ENCODE measurements around the gene ASS1. TPM values are rescaled to one million over a fixed set of nuclear protein-coding genes. Genes with fewer than 3 reads are reported as not detected.

The ASS1 gene
- total RNA-seq, 1 experiment from 2014 or later: 2.6 TPM

DNA sequence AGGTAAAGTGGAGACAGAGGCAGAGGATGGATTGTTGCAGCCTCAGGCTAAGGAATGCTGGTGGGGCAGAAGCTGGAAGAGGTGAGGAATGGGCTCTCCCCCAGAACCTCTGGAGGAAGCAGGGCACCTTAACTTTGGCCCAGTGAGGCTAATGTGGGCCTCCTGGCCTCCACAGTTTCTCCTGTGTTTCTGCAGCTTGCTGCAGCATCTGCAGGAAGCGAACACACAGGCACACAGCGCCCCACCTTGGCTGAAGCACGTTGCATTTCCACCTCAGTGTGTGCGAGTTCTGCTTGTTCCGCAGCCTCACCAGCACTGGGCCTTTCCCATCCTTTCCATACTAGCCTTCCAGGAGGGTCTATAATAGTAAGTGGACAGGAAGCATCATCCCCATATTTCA lies 27.2 kb upstream of the ASS1 start:
- DNase-seq (ENCODE audit: low read depth): peak; percentile 17

GRCh38 chr9:130418776-130419175 lies 26.0 kb upstream of the ASS1 start:
- no peak for DNase-seq (ENCODE audit: low read depth)

GRCh38 chr9:130419521-130420035 lies 25.2 kb upstream of the ASS1 start:
- no peak for DNase-seq (ENCODE audit: low read depth)

- no peak for DNase-seq (ENCODE audit: low read depth)
Observed at GRCh38 chr9:130421154-130421801, 23.5 kb upstream of the ASS1 start.

DNA sequence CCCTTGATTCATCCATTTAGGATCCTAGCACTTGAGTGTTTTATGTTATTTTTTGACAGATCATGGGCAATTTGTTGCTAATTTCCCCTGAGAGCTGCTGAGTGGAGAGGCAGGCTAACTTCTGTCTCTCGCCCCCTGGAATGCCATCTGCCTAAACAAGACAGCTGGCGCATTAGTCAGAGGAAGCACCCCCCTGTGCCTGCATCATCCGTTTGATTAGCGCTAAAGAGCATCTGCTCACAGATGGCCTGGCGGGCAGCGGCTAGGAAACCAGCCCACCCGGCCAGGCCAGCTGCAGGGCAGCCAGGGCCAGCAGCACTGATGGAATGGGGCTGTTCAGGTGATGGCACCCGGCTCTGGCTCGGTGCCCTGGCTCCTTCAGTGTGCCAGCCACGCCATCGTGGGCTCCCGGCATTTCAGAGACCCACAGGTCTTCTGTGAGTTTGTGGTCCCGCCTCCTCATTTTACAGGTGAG lies 22.9 kb upstream of the ASS1 start:
- DNase-seq (ENCODE audit: low read depth): peak; percentile 81

DNA sequence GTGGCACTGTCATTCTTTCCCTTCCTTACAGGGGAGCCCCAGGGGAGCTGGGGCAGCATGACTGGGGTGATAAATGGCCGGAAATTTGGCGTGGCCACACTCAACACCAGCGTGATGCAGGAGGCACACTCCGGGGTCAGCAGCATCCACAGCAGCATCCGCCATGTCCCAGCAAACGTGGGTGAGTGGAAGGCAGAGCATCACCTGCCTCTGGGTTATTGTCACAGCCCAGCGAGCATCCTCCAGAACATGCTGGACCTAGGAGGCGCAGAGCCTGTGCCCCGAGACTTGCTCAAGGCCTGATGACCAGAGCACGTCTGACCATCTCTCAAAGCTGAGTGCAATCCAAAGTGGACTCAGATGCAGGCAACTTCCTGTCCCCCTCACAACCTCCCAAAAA lies 22.2 kb upstream of the ASS1 start:
- no peak for DNase-seq (ENCODE audit: low read depth)

DNA sequence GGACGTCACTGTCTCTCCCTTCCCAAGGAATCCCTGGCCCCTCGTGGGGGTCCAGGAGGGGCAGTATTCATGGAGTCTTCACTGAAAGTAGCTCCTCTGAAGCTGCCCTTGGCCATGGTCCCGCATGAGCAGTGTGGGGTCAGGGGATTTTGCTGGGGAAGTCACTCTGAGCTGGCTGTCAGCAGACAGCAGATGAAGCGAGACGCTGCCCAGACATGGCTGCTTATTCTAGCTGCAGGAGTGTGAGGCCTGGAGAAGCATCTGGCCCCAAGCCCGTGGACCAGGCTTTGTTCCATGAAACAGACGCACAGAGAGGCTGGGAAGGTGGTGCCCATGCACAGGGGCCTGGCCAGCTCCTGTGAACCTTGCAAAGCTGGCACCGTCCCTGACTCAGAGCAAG lies 21.5 kb upstream of the ASS1 start:
- no peak for DNase-seq (ENCODE audit: low read depth)

DNA sequence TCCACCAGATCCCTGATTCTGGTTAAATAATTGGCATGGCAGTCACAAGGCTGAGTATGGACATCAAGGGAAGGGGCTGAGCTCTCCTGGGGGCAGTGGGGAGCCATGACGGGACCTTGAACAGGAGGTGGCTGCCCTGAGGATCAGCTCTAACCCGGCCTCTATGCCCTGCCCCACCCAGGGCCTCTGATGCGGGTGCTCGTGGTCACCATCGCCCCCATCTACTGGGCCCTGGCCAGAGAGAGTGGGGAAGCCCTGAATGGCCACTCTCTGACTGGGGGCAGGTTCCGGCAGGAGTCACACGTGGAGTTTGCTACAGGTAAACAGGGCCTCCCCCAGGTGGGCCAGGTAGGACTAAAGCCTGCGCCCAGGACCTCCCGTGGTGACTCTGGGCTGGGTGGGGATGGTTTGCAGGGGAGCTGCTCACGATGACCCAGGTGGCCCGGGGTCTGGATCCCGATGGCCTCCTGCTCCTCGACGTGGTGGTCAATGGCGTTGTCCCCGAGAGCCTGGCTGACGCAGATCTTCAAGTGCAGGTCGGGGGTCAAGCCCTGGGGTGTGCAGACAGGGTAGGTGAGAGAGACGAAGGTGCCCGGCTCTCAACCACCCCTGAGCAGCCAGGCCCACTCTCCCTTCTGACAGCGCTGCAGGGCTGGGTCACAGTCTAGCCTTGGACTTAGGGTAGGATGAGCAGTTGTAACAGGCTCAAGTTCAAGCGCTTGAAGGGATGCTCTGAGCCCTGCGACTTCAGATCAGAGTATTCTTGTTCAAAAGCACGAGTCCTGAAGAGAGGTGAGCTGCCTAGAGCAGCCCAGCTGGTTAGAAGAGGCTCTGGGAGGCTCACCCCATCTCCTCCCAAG lies 19.9 kb upstream of the ASS1 start:
- no peak for DNase-seq (ENCODE audit: low read depth)

DNA sequence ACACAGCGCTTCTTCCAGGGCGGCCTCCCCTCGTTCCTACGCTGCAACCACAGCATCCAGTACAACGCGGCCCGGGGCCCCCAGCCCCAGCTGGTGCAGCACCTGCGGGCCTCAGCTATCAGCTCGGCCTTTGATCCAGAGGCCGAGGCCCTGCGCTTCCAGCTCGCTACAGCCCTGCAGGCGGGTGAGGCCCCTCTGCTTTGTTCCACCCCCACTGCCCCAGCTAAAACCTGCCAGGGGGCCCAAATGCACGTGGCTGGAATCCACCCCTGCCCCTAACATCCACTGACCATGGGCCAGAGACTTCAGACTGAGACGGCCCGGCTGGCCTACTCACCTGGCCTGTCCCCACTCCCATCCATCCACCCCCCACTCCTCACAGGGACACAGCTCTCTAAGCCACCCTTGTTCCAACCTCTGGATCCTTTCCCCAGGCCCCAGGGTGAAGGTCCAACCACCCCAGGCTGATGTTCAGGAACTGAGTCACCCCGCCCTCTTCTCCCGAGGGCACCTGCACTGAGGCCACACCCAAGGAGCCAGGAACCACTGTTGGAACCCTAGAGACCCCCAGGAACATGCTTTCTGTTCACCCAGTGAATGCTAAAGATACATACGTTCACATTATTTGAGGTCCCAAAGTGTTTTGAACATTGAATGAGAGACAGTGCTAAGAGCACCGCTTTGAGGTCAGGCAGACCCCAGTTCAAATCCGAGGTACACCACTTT lies 18.9 kb upstream of the ASS1 start:
- DNase-seq (ENCODE audit: low read depth): no peak

DNA sequence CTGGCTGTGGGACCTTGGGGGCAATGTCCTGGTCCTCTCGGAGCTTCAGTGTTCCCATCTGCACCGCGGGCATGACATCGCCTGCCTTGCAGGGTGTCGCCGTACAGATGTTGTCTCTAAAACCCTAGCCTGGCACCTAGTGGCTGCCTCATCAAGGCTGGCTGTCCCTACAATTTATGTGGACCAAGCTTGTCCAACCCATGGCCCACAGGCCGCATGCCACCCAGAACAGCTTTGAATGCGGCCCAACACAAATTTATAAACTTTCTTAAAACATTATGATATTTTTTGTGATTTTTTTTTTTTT lies 18.3 kb upstream of the ASS1 start:
- no peak for DNase-seq (ENCODE audit: low read depth)

- peak; percentile 96 for DNase-seq (ENCODE audit: low read depth)
Observed at GRCh38 chr9:130426883-130427282, 17.9 kb upstream of the ASS1 start.

DNA sequence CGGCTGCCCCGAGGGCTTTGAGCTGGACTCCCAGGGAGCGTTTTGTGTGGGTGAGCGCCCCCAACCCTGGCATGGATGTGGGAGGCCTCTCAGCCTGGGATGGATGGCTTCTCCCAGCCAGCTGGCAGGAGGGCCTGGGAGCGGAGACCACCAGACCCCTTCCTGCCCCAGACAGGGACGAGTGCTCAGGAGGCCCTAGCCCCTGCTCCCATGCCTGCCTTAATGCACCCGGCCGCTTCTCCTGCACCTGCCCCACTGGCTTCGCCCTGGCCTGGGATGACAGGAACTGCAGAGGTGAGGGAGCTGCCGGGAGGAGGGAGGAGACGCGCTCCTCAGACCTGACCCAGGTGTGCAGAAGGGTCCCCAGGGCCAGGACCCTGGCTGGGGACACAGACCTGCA lies 17.4 kb upstream of the ASS1 start:
- no peak for DNase-seq (ENCODE audit: low read depth)

GRCh38 chr9:130428086-130428665 lies 16.6 kb upstream of the ASS1 start:
- no peak for DNase-seq (ENCODE audit: low read depth)

- no peak for DNase-seq (ENCODE audit: low read depth)
Observed at GRCh38 chr9:130429381-130429780, 15.4 kb upstream of the ASS1 start.

- DNase-seq (ENCODE audit: low read depth): no peak
Observed at GRCh38 chr9:130429831-130430230, 14.9 kb upstream of the ASS1 start.

GRCh38 chr9:130430232-130430631 lies 14.5 kb upstream of the ASS1 start:
- DNase-seq (ENCODE audit: low read depth): no peak

DNA sequence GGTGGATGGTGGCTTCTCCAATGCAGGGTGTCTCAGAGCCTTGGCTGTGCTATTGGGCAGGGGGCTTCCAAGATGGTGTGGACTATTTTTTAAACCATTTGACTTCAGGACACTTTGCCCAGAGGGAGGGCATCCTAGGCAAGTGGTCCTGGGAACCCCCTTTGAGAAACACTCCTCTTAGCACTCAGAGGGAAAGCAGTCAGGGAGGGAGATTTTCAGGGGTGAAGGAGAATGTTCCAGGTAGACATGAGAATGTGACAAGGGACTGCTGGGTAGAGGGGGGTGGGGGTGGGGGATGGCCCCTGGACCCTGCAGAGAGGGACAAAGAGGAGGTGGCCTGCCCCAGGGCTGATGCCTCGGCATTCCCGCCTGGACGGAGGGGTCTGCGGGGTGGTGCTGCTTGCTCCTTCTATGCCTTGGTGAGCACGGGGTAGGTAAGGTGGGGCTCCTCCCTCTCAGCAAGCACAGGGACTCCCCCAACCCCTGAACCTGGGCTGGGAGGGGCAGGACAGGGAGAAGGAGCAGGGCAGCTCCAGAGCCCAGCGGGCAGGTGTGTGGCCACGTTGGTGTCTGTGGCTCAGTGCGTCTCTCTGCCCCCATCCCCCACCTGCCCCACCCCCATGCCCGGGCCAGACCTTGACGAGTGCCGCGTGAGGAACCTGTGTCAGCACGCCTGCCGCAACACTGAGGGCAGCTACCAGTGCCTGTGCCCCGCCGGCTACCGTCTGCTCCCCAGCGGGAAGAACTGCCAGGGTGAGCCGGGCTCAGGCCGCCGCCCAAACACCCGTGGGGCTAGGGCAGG lies 13.8 kb upstream of the ASS1 start:
- DNase-seq (ENCODE audit: low read depth): no peak

- DNase-seq (ENCODE audit: low read depth): no peak
Observed at GRCh38 chr9:130431536-130432303, 13.0 kb upstream of the ASS1 start.

GRCh38 chr9:130432362-130432761 lies 12.4 kb upstream of the ASS1 start:
- no peak for DNase-seq (ENCODE audit: low read depth)

GRCh38 chr9:130432796-130433167 lies 12.0 kb upstream of the ASS1 start:
- no peak for DNase-seq (ENCODE audit: low read depth)
